Large intestine (tissue), 12 donors: ENCODE measurements around the gene POLR2I. TPM values are rescaled to one million over a fixed set of nuclear protein-coding genes. Genes with fewer than 3 reads are reported as not detected.

ENCODE experiments used
- DNase-seq, 2 donors: peaks; one replicate each; pipeline versions ENCODE4 v3.0.0 to v3.0.0-alpha.2; 2013
- H3K27ac ChIP-seq: one replicate; pipeline ENCODE4 v1.5.1; 2013; ENCODE audit warnings: low read length
- H3K27me3 ChIP-seq: 2 replicates; pipeline ENCODE4 v1.6.1; 2013; ENCODE audit warnings: low read length; ENCODE audit not compliant: control insufficient read depth, insufficient read depth
- H3K36me3 ChIP-seq: 2 replicates; pipeline ENCODE4 v1.6.1; 2013; ENCODE audit warnings: low read length; ENCODE audit not compliant: control insufficient read depth, insufficient read depth
- H3K4me1 ChIP-seq: one replicate; pipeline ENCODE4 v1.6.1; 2013; ENCODE audit warnings: low read length; ENCODE audit not compliant: control insufficient read depth, insufficient read depth
- H3K4me3 ChIP-seq: one replicate; pipeline ENCODE4 v1.5.1; 2013; ENCODE audit warnings: low read length
- H3K9me3 ChIP-seq: one replicate; pipeline ENCODE4 v1.6.1; 2013; ENCODE audit warnings: mild to moderate bottlenecking, low read depth, low read length, moderate library complexity; ENCODE audit not compliant: control insufficient read depth
- WGBS: methylation state at CpG from one replicate; pipeline ENCODE4 v1.1.5; 2013; ENCODE audit warnings: low lambda C conversion rate; ENCODE audit not compliant: insufficient coverage; 5-methylcytosine and 5-hydroxymethylcytosine counted together
- long read RNA-seq, 11 donors: transcript quantifications; one replicate each; lab custom pipeline, GENCODE V29; 2026
- polyA plus RNA-seq: library from polyadenylated mRNA; unstranded; fragments of 120-200 nt; gene quantifications from one replicate; pipeline ENCODE4 v1.2.1, GENCODE V29; 2013

The POLR2I gene
- polyA plus RNA-seq, result 47.5 TPM
- long read RNA-seq, donor 1, transcript POLR2I-201 (6 exons, 913 nt), result major isoform, 33 of 37 reads
- long read RNA-seq, donor 1, partial matches to known transcripts, result 0 of 37 reads
- long read RNA-seq, donor 1, other reads (novel, unspliced or antisense), result 0 of 37 reads
- long read RNA-seq, donor 2, transcript POLR2I-206 (5 exons, 542 nt), result minor isoform, 7 of 230 reads
- long read RNA-seq, donor 2, transcript POLR2I-201 (6 exons, 913 nt), result major isoform, 55 of 230 reads
- long read RNA-seq, donor 2, partial matches to known transcripts, result 80 of 230 reads
- long read RNA-seq, donor 2, other reads (novel, unspliced or antisense), result 86 of 230 reads
- long read RNA-seq, donor 3, result 0 reads
- long read RNA-seq, donor 4, transcript POLR2I-201 (6 exons, 913 nt), result major isoform, 11 of 12 reads
- long read RNA-seq, donor 4, partial matches to known transcripts, result 0 of 12 reads
- long read RNA-seq, donor 4, other reads (novel, unspliced or antisense), result 0 of 12 reads
- long read RNA-seq, donor 5, transcript POLR2I-206 (5 exons, 542 nt), result minor isoform, 5 of 25 reads
- long read RNA-seq, donor 5, transcript POLR2I-201 (6 exons, 913 nt), result major isoform, 19 of 25 reads
- long read RNA-seq, donor 5, partial matches to known transcripts, result 0 of 25 reads
- long read RNA-seq, donor 5, other reads (novel, unspliced or antisense), result 0 of 25 reads
- long read RNA-seq, donor 6, transcript POLR2I-206 (5 exons, 542 nt), result minor isoform, 7 of 70 reads
- long read RNA-seq, donor 6, transcript POLR2I-201 (6 exons, 913 nt), result major isoform, 56 of 70 reads
- long read RNA-seq, donor 6, partial matches to known transcripts, result 0 of 70 reads
- long read RNA-seq, donor 6, other reads (novel, unspliced or antisense), result 0 of 70 reads
- long read RNA-seq, donor 7, transcript POLR2I-201 (6 exons, 913 nt), result major isoform, 34 of 35 reads
- long read RNA-seq, donor 7, partial matches to known transcripts, result 0 of 35 reads
- long read RNA-seq, donor 7, other reads (novel, unspliced or antisense), result 0 of 35 reads
- long read RNA-seq, donor 8, transcript POLR2I-201 (6 exons, 913 nt), result major isoform, 76 of 83 reads
- long read RNA-seq, donor 8, partial matches to known transcripts, result 0 of 83 reads
- long read RNA-seq, donor 8, other reads (novel, unspliced or antisense), result 5 of 83 reads
- long read RNA-seq, donor 9, transcript POLR2I-201 (6 exons, 913 nt), result major isoform, 41 of 44 reads
- long read RNA-seq, donor 9, partial matches to known transcripts, result 0 of 44 reads
- long read RNA-seq, donor 9, other reads (novel, unspliced or antisense), result 0 of 44 reads
- long read RNA-seq, donor 10, transcript POLR2I-206 (5 exons, 542 nt), result minor isoform, 6 of 73 reads
- long read RNA-seq, donor 10, transcript POLR2I-201 (6 exons, 913 nt), result major isoform, 64 of 73 reads
- long read RNA-seq, donor 10, partial matches to known transcripts, result 0 of 73 reads
- long read RNA-seq, donor 10, other reads (novel, unspliced or antisense), result 0 of 73 reads
- long read RNA-seq, donor 11, transcript POLR2I-201 (6 exons, 913 nt), result major isoform, 38 of 41 reads
- long read RNA-seq, donor 11, partial matches to known transcripts, result 0 of 41 reads
- long read RNA-seq, donor 11, other reads (novel, unspliced or antisense), result 0 of 41 reads

GRCh38 chr19:36114721-36115452 lies at the start of gene POLR2I:
Gene POLR2I, minus strand, starts transcription at chr19:36114875. Its CDS starts 19 bp downstream, at chr19:36114856.
- H3K9me3 ChIP-seq, result no peaks in the 10 kb centered on the region
- H3K4me3 ChIP-seq, result peak within 1 kb of the TSS; percentile 91
- peaks cover 20% of the 10 kb centered on the region for H3K4me1 ChIP-seq
- H3K27me3 ChIP-seq, result no peaks in the 10 kb centered on the region
- WGBS, result no CpG with 5 or more reads among the region's 60 CpGs
- peak within 1 kb of the TSS; percentile 95 for H3K27ac ChIP-seq
- peak; percentile 99 to 100 for DNase-seq
- peaks cover 31% of the 10 kb centered on the region for H3K36me3 ChIP-seq

DNA sequence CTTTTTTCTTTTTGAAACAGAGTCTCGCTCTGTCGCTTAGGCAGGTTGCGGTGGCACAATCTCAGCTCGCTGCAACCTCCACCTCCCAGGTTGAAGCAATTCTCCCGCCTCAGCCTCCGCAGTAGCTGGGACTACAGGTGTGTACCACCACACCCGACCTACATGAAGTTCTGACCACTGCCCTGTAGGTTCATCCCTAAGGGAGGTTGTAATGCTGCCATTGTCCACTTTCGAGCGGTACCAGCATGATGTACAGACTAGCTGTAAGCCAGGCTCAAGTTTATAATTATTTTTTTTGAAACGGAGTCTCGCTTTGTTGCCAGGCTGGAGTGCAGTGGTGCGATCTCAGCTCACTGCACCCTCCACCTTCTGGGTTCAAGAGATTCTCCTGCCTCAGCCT lies 49.1 kb upstream of the POLR2I start:
- H3K9me3 ChIP-seq, result no peaks in the 10 kb centered on the region
- no peak overlapping the region for H3K27ac ChIP-seq
- peaks cover 10% of the 10 kb centered on the region for H3K36me3 ChIP-seq
- peaks cover under 1% of the 10 kb centered on the region for H3K4me1 ChIP-seq
- WGBS, result no CpG with 5 or more reads among the region's 12 CpGs
- no peak for DNase-seq
- H3K4me3 ChIP-seq, result no peak overlapping the region
- H3K27me3 ChIP-seq, result no peaks in the 10 kb centered on the region

- 100% methylated on average over 1 of the region's 7 CpGs for whole genome bisulfite sequencing
- DNase-seq, result no peak
- no peaks in the 10 kb centered on the region for H3K9me3 ChIP-seq
- H3K27me3 ChIP-seq, result no peaks in the 10 kb centered on the region
- H3K4me1 ChIP-seq, result no peaks in the 10 kb centered on the region
- peaks cover 7% of the 10 kb centered on the region for H3K36me3 ChIP-seq
- H3K27ac ChIP-seq, result no peak overlapping the region
- no peak overlapping the region for H3K4me3 ChIP-seq
These were observed 46.3 kb upstream of the POLR2I start for GRCh38 chr19:36160821-36161596.

DNA sequence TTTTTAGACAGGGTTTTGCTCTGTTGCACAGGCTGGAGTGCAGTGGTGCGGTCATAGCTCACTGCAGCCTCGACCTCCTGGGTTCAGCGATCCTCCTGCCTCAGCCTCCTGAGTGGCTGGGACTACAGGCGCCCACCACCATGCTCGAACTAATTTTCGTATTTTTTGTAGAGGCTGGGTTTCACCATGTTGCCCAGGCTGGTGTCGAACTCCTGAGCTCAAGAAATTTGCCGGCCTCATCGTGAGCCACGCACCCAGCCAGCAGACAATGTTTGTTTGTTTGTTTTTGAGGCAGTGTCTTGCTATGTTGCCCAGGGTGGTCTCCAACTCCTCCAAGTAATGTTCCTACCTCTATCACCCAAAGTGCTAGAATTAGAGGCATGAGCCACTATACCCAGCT lies 38.5 kb upstream of the POLR2I start:
- H3K27ac ChIP-seq, result no peak overlapping the region
- H3K9me3 ChIP-seq, result no peaks in the 10 kb centered on the region
- no peaks in the 10 kb centered on the region for H3K4me1 ChIP-seq
- WGBS, result no CpG with 5 or more reads among the region's 10 CpGs
- H3K27me3 ChIP-seq, result no peaks in the 10 kb centered on the region
- H3K4me3 ChIP-seq, result no peak overlapping the region
- peaks cover 35% of the 10 kb centered on the region for H3K36me3 ChIP-seq
- no peak for DNase-seq

GRCh38 chr19:36152352-36153091 lies 37.8 kb upstream of the POLR2I start, which contains the start of gene COX7A1:
Gene COX7A1, minus strand, starts transcription at chr19:36152447. Its CDS starts 40 bp downstream, at chr19:36152407.
- 84% methylated on average over 3 of the region's 40 CpGs for WGBS
- Histone ChIP-seq H3K4me1 (no peaks in the 10 kb centered on the region), H3K27me3 (no peaks in the 10 kb centered on the region), H3K27ac (peak within 1 kb of the TSS; percentile 75), H3K9me3 (no peaks in the 10 kb centered on the region), H3K36me3 (peaks cover 41% of the 10 kb centered on the region), H3K4me3 (peak within 1 kb of the TSS; percentile 42)
- peak in 1 of 2 donors; percentile 23 for DNase-seq

DNA sequence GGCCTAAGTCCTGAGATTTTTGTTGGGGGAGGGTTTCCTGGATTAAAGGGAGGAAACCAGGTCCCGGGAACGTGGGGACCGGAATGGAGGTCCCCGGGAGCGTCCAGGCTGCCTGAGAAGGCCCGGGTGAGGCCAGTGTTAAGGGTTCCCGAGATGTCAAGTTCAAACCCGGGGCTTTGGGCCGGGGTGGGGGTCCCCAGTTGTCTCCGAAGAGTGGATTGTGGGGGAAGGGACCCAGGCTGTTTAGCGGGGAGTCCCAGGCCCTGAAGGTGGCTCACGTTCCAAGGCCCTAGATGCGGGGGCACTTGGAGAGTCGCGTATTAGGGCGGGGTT lies 37.3 kb upstream of the POLR2I start:
- peak overlapping the region; percentile 42 for H3K4me3 ChIP-seq

GRCh38 chr19:36151144-36152018 lies 36.7 kb upstream of the POLR2I start:
- Histone ChIP-seq H3K27ac (peak overlapping the region; percentile 75), H3K27me3 (no peaks in the 10 kb centered on the region), H3K9me3 (no peaks in the 10 kb centered on the region), H3K4me3 (peak overlapping the region; percentile 42), H3K36me3 (peaks cover 50% of the 10 kb centered on the region), H3K4me1 (no peaks in the 10 kb centered on the region)
- WGBS, result no CpG with 5 or more reads among the region's 47 CpGs
- peak in 1 of 2 donors; percentile 24 for DNase-seq

More for the DNA sequence above, 37.3 kb upstream of the POLR2I start:
- WGBS, result no CpG with 5 or more reads among the region's 16 CpGs
- DNase-seq, result no peak
- H3K27me3 ChIP-seq, result no peaks in the 10 kb centered on the region
- no peaks in the 10 kb centered on the region for H3K4me1 ChIP-seq
- H3K27ac ChIP-seq, result peak overlapping the region; percentile 75
- peaks cover 44% of the 10 kb centered on the region for H3K36me3 ChIP-seq
- H3K9me3 ChIP-seq, result no peaks in the 10 kb centered on the region

DNA sequence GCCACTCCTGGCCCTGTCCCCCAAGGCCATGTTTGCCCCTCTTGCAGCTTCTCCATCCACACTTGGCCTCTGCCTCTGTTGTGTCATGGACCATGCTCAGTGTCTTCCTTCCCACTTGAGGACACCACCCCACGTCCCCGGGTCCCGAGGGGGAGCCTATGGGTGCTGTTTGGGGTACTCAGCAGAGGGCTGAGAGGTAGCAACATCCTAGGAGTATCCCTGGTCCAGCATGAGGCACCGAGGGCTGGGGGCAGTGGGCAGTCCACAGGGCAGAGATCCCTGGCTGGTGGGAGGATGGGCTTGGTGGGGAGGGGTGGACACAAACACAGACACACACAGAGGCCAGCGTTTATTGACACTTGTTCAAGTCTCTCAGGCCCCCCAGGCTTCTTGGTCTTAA lies 35.9 kb upstream of the POLR2I start:
- H3K36me3 ChIP-seq, result peaks cover 58% of the 10 kb centered on the region
- H3K4me3 ChIP-seq, result no peak overlapping the region
- no peak for DNase-seq
- no peaks in the 10 kb centered on the region for H3K27me3 ChIP-seq
- H3K4me1 ChIP-seq, result no peaks in the 10 kb centered on the region
- H3K9me3 ChIP-seq, result no peaks in the 10 kb centered on the region
- no CpG with 5 or more reads among the region's 5 CpGs for WGBS
- no peak overlapping the region for H3K27ac ChIP-seq
